GM12878 (cell line): Measurements from ENCODE around the gene GKN2. TPM values are rescaled to one million over a fixed set of nuclear protein-coding genes. Genes with fewer than 3 reads are reported as not detected.

Experiments
- ATAC-seq: fragments of 200-7000 bp; cut with Tn5 transposase; 3 replicates; pipeline ENCODE4 v1.9.1; 2020; ENCODE audit warnings: mild to moderate bottlenecking, moderate library complexity
- BruUV-seq: library from RNA; stranded (reverse); fragments of 400-500 nt; replicated peaks from 2 replicates; lab custom pipeline; 2021; lab: Mats Ljungman, UMichigan
- CTCF ChIA-PET: fragments of 300-600 bp; sonication (Branson Sonifier 250); formaldehyde crosslinking; extraction: SDS; loops from one replicate; lab custom pipeline; 2021; ENCODE audit warnings: inconsistent platforms; lab: Yijun Ruan, JAX
- POLR2A ChIA-PET: fragments of 350-600 bp; formaldehyde crosslinking; extraction: SDS; loops from one replicate; lab custom pipeline; 2021; ENCODE audit warnings: inconsistent platforms; lab: Charles Lee
- RAD21 ChIA-PET: fragments of 300-600 bp; sonication (Branson Sonifier 250); formaldehyde crosslinking; loops from one replicate; lab custom pipeline; 2023; ENCODE audit warnings: antibody characterized with exemption; ENCODE audit not compliant: unreplicated experiment; lab: Charles Lee
- SMC1A ChIA-PET: fragments of 300-600 bp; sonication (Branson Sonifier 250); formaldehyde crosslinking; loops from one replicate; lab custom pipeline; 2023; ENCODE audit not compliant: unreplicated experiment, uncharacterized antibody; lab: Charles Lee
- DNase-seq: peaks from one replicate; pipeline ENCODE4 v3.0.0-alpha.2; 2011; ENCODE audit warnings: low read depth, low spot score
- FAIRE-seq: peaks from 3 replicates; lab custom pipeline; 2011; peaks lifted over from hg19 to GRCh38; lab: Jason Lieb, UNC
- H2AFZ ChIP-seq: 2 replicates; pipeline ENCODE4 v1.6.0; 2011; ENCODE audit warnings: low read depth, low read length, control low read depth; ENCODE audit not compliant: control insufficient read depth
- H3K27ac ChIP-seq: 2 replicates; pipeline ENCODE4 v1.5.1; 2011; ENCODE audit warnings: control low read depth; ENCODE audit not compliant: control insufficient read depth, insufficient read depth
- H3K27me3 ChIP-seq, 2 experiments: replicated peaks in 1 of 2; 2 replicates each; pipeline versions ENCODE4 v1.6.0 to v1.6.1; 2011; ENCODE audit warnings: low read length in 1 of 2; ENCODE audit not compliant: control insufficient read depth in 2 of 2, insufficient read depth in 2 of 2
- H3K36me3 ChIP-seq, 2 experiments: 2 replicates each; pipeline ENCODE4 v1.5.1; 2011; ENCODE audit warnings: low read length in 1 of 2; ENCODE audit not compliant: control insufficient read depth in 2 of 2, insufficient read depth in 2 of 2
- H3K4me1 ChIP-seq: 2 replicates; pipeline ENCODE4 v1.6.1; 2011; ENCODE audit warnings: mild to moderate bottlenecking, low read length, moderate library complexity, mixed read lengths; ENCODE audit not compliant: control insufficient read depth, insufficient read depth
- H3K4me2 ChIP-seq: 2 replicates; pipeline ENCODE4 v1.6.0; 2011; ENCODE audit warnings: control low read depth; ENCODE audit not compliant: control insufficient read depth, insufficient read depth
- H3K4me3 ChIP-seq: fragments of 200-600 bp; sonication (generic); 2 replicates; pipeline ENCODE4 v1.5.1; 2016
- H3K79me2 ChIP-seq: 2 replicates; pipeline ENCODE4 v1.6.0; 2011; ENCODE audit warnings: low read length; ENCODE audit not compliant: control insufficient read depth, insufficient read depth
- H3K9ac ChIP-seq: 2 replicates; pipeline ENCODE4 v1.8.0; 2011; ENCODE audit warnings: low read length, control low read depth, mixed read lengths; ENCODE audit not compliant: control insufficient read depth, insufficient read depth
- H3K9me3 ChIP-seq: replicated peaks from 3 replicates; pipeline ENCODE4 v1.5.1; 2011; ENCODE audit warnings: mild to moderate bottlenecking, low read length; ENCODE audit not compliant: control insufficient read depth, insufficient read depth
- H4K20me1 ChIP-seq: 2 replicates; pipeline ENCODE4 v1.6.0; 2011; ENCODE audit not compliant: control insufficient read depth, insufficient read depth
- CREM ChIP-seq: IDR thresholded peaks from 2 replicates; pipeline ENCODE4 v1.6.1; 2014; ENCODE audit warnings: antibody characterized with exemption, low read depth
- CUX1 ChIP-seq: IDR thresholded peaks from 2 replicates; pipeline ENCODE4 v1.6.1; 2012; ENCODE audit warnings: improper control_type of control experiment, low read depth, low read length; ENCODE audit not compliant: insufficient replicate concordance
- ETV6 ChIP-seq, 2 experiments: fragments of 450-650 bp in 1 of 2; IDR thresholded peaks in 1 of 2; conservative IDR thresholded peaks in 1 of 2; 2 replicates each; pipeline ENCODE4 v1.6.1; 2014; ENCODE audit warnings: antibody characterized with exemption in 1 of 2, borderline replicate concordance in 1 of 2, low read depth in 1 of 2, mild to moderate bottlenecking in 1 of 2, moderate library complexity in 1 of 2
- FOS ChIP-seq: IDR thresholded peaks from 3 replicates; pipeline ENCODE4 v1.6.1; 2011; ENCODE audit warnings: borderline replicate concordance; ENCODE audit not compliant: insufficient read length; ENCODE audit errors: extremely low read depth
- JUNB ChIP-seq: IDR thresholded peaks from 2 replicates; pipeline ENCODE4 v1.6.1; 2016; ENCODE audit warnings: antibody characterized with exemption, mild to moderate bottlenecking
- KAT2A ChIP-seq: conservative IDR thresholded peaks from 2 replicates; pipeline ENCODE4 v1.6.1; 2011; ENCODE audit warnings: low read depth, low read length; ENCODE audit not compliant: control insufficient read depth
- POLR2AphosphoS2 ChIP-seq: IDR thresholded peaks from 2 replicates; pipeline ENCODE4 v1.6.1; 2011; ENCODE audit warnings: low read depth, mild to moderate bottlenecking, low read length, improper control_type of control experiment, moderate library complexity
- RB1 ChIP-seq: fragments of 450-650 bp; formaldehyde crosslinking; IDR thresholded peaks from 2 replicates; pipeline ENCODE4 v1.6.1; 2017; ENCODE audit warnings: mild to moderate bottlenecking, borderline replicate concordance
- SMAD1 ChIP-seq: fragments of 450-650 bp; IDR thresholded peaks from 2 replicates; pipeline ENCODE4 v1.6.1; 2018; ENCODE audit warnings: mild to moderate bottlenecking, low read depth; ENCODE audit not compliant: partially characterized antibody
- YY1 ChIP-seq: IDR thresholded peaks from 2 replicates; pipeline ENCODE4 v1.6.1; 2011; ENCODE audit warnings: low read depth, mild to moderate bottlenecking, low read length
- ZBED1 ChIP-seq: IDR thresholded peaks from 2 replicates; pipeline ENCODE4 v1.6.1; 2016; ENCODE audit warnings: borderline replicate concordance
- ZNF24 ChIP-seq: fragments of 450-650 bp; IDR thresholded peaks from 2 replicates; pipeline ENCODE4 v1.6.1; 2017; ENCODE audit warnings: antibody characterized with exemption, mild to moderate bottlenecking
- WGBS: methylation state at CpG from one replicate; pipeline ENCODE4 v1.1.6; 2016; ENCODE audit warnings: low lambda C conversion rate; ENCODE audit not compliant: insufficient replicate concordance, insufficient coverage; ENCODE audit errors: missing lambda C conversion rate; 5-methylcytosine and 5-hydroxymethylcytosine counted together
- in situ Hi-C: fragments of 300-500 bp; cut with MboI; formaldehyde crosslinking; loops from 9 replicates; pipeline ENCODE4 v1.14.3; 2018; ENCODE audit warnings: mixed read lengths
- intact Hi-C: fragments of 100-400 bp; cut with micrococcal nuclease; formaldehyde crosslinking; loops from one replicate; pipeline ENCODE4 v1.14.2; 2022; ENCODE audit not compliant: unreplicated experiment
- polyA plus RNA-seq, 11 experiments: library from polyadenylated mRNA; depleted of rRNA in 4 of 11; unstranded in 6 of 11; stranded (reverse) in 5 of 11; fragments of >200 nt; fragmentation: Nextera tagmentation in 4 of 11; fragmentation: Illumina TruSeq in 1 of 11; extraction: Ambion mirVana in 4 of 11; extraction: Trizol in 1 of 11; gene quantifications; 1 replicate in 1 of 11; 2 replicates in 10 of 11; pipeline versions ENCODE4 v1.2.1 to v1.2.3, GENCODE V29; 2011 to 2016; ENCODE audit warnings: inconsistent platforms in 2 of 11, missing spikeins in 2 of 11, low read depth in 1 of 11
- total RNA-seq, 4 experiments: library from RNA; depleted of rRNA in 3 of 4; stranded (reverse); fragments of >200 nt in 3 of 4; fragmentation: Illumina TruSeq in 1 of 4; extraction: Trizol in 1 of 4; gene quantifications; 2 replicates each; pipeline versions ENCODE4 v1.2.1 to v1.2.3, GENCODE V29; 2013 to 2021
- TF ChIP-seq, protein P1 (sequence below): fragments of 450-650 bp; formaldehyde crosslinking; IDR thresholded peaks from 2 replicates; pipeline ENCODE4 v1.4.0; 2020; ENCODE audit warnings: mild to moderate bottlenecking, moderate library complexity
- TF ChIP-seq, protein P2 (sequence below): IDR thresholded peaks from 2 replicates; pipeline ENCODE4 v1.6.1; 2012; ENCODE audit warnings: low read length, inconsistent platforms

GKN2 gene
- total and polyA plus RNA-seq, 10 of the 15 experiments (the other 5 are each of a cell fraction or from before 2014, with no cell fraction given) = not detected

DNA sequence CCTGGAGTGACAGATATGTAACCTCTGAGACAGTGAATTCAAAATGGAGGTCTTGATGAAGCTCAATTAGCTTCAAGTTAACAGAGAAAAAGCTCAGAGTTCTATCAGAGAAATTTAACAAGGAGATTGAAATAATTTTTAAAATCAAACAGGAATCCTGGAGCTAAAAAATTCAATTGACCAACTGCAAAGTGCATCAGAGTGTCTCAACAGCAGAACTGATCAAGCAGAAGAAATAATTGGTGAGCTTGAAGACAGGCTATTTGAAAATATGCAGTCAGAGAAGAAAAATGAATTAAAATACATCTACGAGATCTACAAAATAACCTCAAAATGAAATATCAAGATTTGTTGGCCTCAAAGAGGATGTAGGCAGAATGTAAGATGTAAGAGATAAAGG lies 51.1 kb downstream of the GKN2 start:
- Histone ChIP-seq H3K27me3 (peaks cover 0 to 2% of the 10 kb centered on the region in 2 experiments; a peak in 2 of 4 replicates), H3K79me2 (no peaks in the 10 kb centered on the region), H4K20me1 (no peaks in the 10 kb centered on the region), H3K9ac (no peak overlapping the region), H2AFZ (no peak overlapping the region), H3K4me1 (no peaks in the 10 kb centered on the region), H3K36me3 (no peaks in the 10 kb centered on the region), H3K4me3 (no peak overlapping the region), H3K9me3 (peaks cover 3% of the 10 kb centered on the region; the same call in 1 of the 3 replicates), H3K4me2 (no peak overlapping the region), H3K27ac (no peak overlapping the region)
- ATAC-seq = no peak
- ChIA-PET RAD21 (no interaction called here), CTCF (interaction anchor here (1.8 kb wide), 1 partner anchor 8 kb away, joined by 4 read pairs; no protein-coding TSS in a partner anchor), POLR2A (no interaction called here), SMC1A (interaction anchor here (1.2 kb wide), 1 partner anchor 21 kb away, joined by 3 read pairs; no protein-coding TSS in a partner anchor)
- 50% methylated on average over 1 of the region's 1 CpG for WGBS
- FAIRE-seq = no peak
- in situ Hi-C loops = no loop called here
- intact Hi-C loops = no loop called here
- DNase-seq = no peak
- BruUV-seq = no TSS peak
- no peak for TF ChIP-seq CREM
- no peak for TF ChIP-seq ZNF24
- TF ChIP-seq YY1 = no peak
- no peak for TF ChIP-seq POLR2AphosphoS2
- TF ChIP-seq, protein P1, sequence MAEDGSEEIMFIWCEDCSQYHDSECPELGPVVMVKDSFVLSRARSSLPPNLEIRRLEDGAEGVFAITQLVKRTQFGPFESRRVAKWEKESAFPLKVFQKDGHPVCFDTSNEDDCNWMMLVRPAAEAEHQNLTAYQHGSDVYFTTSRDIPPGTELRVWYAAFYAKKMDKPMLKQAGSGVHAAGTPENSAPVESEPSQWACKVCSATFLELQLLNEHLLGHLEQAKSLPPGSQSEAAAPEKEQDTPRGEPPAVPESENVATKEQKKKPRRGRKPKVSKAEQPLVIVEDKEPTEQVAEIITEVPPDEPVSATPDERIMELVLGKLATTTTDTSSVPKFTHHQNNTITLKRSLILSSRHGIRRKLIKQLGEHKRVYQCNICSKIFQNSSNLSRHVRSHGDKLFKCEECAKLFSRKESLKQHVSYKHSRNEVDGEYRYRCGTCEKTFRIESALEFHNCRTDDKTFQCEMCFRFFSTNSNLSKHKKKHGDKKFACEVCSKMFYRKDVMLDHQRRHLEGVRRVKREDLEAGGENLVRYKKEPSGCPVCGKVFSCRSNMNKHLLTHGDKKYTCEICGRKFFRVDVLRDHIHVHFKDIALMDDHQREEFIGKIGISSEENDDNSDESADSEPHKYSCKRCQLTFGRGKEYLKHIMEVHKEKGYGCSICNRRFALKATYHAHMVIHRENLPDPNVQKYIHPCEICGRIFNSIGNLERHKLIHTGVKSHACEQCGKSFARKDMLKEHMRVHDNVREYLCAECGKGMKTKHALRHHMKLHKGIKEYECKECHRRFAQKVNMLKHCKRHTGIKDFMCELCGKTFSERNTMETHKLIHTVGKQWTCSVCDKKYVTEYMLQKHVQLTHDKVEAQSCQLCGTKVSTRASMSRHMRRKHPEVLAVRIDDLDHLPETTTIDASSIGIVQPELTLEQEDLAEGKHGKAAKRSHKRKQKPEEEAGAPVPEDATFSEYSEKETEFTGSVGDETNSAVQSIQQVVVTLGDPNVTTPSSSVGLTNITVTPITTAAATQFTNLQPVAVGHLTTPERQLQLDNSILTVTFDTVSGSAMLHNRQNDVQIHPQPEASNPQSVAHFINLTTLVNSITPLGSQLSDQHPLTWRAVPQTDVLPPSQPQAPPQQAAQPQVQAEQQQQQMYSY (CRISPR knock-in tag) = no peak
- TF ChIP-seq CUX1 = no peak
- TF ChIP-seq, protein P2, sequence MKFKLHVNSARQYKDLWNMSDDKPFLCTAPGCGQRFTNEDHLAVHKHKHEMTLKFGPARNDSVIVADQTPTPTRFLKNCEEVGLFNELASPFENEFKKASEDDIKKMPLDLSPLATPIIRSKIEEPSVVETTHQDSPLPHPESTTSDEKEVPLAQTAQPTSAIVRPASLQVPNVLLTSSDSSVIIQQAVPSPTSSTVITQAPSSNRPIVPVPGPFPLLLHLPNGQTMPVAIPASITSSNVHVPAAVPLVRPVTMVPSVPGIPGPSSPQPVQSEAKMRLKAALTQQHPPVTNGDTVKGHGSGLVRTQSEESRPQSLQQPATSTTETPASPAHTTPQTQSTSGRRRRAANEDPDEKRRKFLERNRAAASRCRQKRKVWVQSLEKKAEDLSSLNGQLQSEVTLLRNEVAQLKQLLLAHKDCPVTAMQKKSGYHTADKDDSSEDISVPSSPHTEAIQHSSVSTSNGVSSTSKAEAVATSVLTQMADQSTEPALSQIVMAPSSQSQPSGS = no peak
- TF ChIP-seq FOS = no peak
- TF ChIP-seq KAT2A = no peak
- no peak for TF ChIP-seq ETV6 (conservative IDR thresholded peaks at IDR 0.05 in 1 of 2, IDR thresholded peaks at IDR 0.05 in 1 of 2; ENCODE audit: borderline replicate concordance in 1 of 2, low read depth in 1 of 2)
- no peak for TF ChIP-seq SMAD1
- no peak for TF ChIP-seq RB1
- TF ChIP-seq ZBED1 = no peak
- no peak for TF ChIP-seq JUNB
